Islet precursor cell (in vitro differentiated cells): ENCODE results near the gene MYH11.

Experiments
- DNase-seq: peaks from one replicate; pipeline ENCODE4 v3.0.0-alpha.2; 2018

MYH11 gene

GRCh38 chr16:15775209-15775608 lies 81.6 kb downstream of the MYH11 start:
- DNase-seq: no peak

- DNase-seq: no peak
These were observed 82.9 kb downstream of the MYH11 start for GRCh38 chr16:15773968-15774367.

- no peak for DNase-seq
These were observed 84.1 kb downstream of the MYH11 start for GRCh38 chr16:15772579-15773293.

- no peak for DNase-seq
These were observed 85.1 kb downstream of the MYH11 start for GRCh38 chr16:15771694-15772093.

GRCh38 chr16:15770512-15770911 lies 86.3 kb downstream of the MYH11 start:
- no peak for DNase-seq

- no peak for DNase-seq
These were observed 86.7 kb downstream of the MYH11 start for GRCh38 chr16:15770107-15770506.

GRCh38 chr16:15769239-15769638 lies 87.6 kb downstream of the MYH11 start:
- no peak for DNase-seq

GRCh38 chr16:15768201-15768600 lies 88.6 kb downstream of the MYH11 start:
- DNase-seq: no peak

- no peak for DNase-seq
These were observed 89.9 kb downstream of the MYH11 start for GRCh38 chr16:15766918-15767317.

GRCh38 chr16:15765880-15766279 lies 90.9 kb downstream of the MYH11 start:
- DNase-seq: peak; percentile 60

GRCh38 chr16:15765116-15765515 lies 91.7 kb downstream of the MYH11 start:
- no peak for DNase-seq

GRCh38 chr16:15764112-15764511 lies 92.7 kb downstream of the MYH11 start:
- no peak for DNase-seq

GRCh38 chr16:15760129-15760528 lies 96.7 kb downstream of the MYH11 start:
- DNase-seq: no peak

- DNase-seq: no peak
These were observed 97.8 kb downstream of the MYH11 start for GRCh38 chr16:15759070-15759469.

GRCh38 chr16:15757630-15758251 lies 99.1 kb downstream of the MYH11 start:
- no peak for DNase-seq

GRCh38 chr16:15757077-15757386 lies 99.8 kb downstream of the MYH11 start:
- DNase-seq: no peak

GRCh38 chr16:15754821-15755534 lies 101.8 kb downstream of the MYH11 start:
- no peak for DNase-seq

GRCh38 chr16:15752717-15753488 lies 103.9 kb downstream of the MYH11 start:
- DNase-seq: no peak

- no peak for DNase-seq
These were observed 104.9 kb downstream of the MYH11 start for GRCh38 chr16:15751940-15752339.

- DNase-seq: no peak
These were observed 106.8 kb downstream of the MYH11 start for GRCh38 chr16:15749985-15750384.

GRCh38 chr16:15749371-15749770 lies 107.5 kb downstream of the MYH11 start:
- DNase-seq: no peak

- no peak for DNase-seq
These were observed 108.2 kb downstream of the MYH11 start for GRCh38 chr16:15748654-15749053.

- DNase-seq: no peak
These were observed 108.9 kb downstream of the MYH11 start for GRCh38 chr16:15747937-15748336.

GRCh38 chr16:15746332-15746731 lies 110.5 kb downstream of the MYH11 start:
- DNase-seq: no peak
